ENCODE data around the gene POP7. TPM values are rescaled to one million over a fixed set of nuclear protein-coding genes. Genes with fewer than 3 reads are reported as not detected.
A peak's percentile ranks its signal among the peaks of the same experiment; 100 is the strongest.

The POP7 gene
- total and polyA plus RNA-seq, 2 of the 4 experiments (the other 2 are of a cell fraction): 14.9 to 38.0 TPM

GRCh38 chr7:100688326-100688860, 17.5 kb upstream of the POP7 start:
- TF ChIP-seq RFX5 (IDR thresholded peaks at IDR 0.05; ENCODE audit: low read depth, low read length): no peak
- no peak for TF ChIP-seq MAFK (IDR thresholded peaks at IDR 0.05; ENCODE audit: low read depth, low read length)
- TF ChIP-seq CTCF (conservative IDR thresholded peaks at IDR 0.05; ENCODE audit: low read depth, low read length): no peak
- peaks cover 54% of the 10 kb centered on the region for H3K36me3 ChIP-seq (ENCODE audit: control insufficient read depth, insufficient read depth, low read length)

More at GRCh38 chr7:100688326-100688860, 17.5 kb upstream of the POP7 start:
- no peak overlapping the region for H2BK15ac ChIP-seq (ENCODE audit: low read depth, low read length)
- no peak overlapping the region for H2AFZ ChIP-seq (replicated peaks; ENCODE audit: low read length, poor library complexity)
- H3K4me2 ChIP-seq (ENCODE audit: low read depth, low read length): no peak overlapping the region
- H3K4me3 ChIP-seq (ENCODE audit: insufficient read depth, low read depth, low read length): no peak overlapping the region
- dilution Hi-C loops (cut with HindIII; ENCODE audit: low sequenced_read_pairs, unreplicated experiment): no loop called here
- no peak overlapping the region for H2AK9ac ChIP-seq (replicated peaks; ENCODE audit: low read depth, low read length, poor library complexity)
- ChIA-PET CTCF (no interaction called here), POLR2A (ENCODE audit: unreplicated experiment) (no interaction called here)
- no peak overlapping the region for H3K4ac ChIP-seq (ENCODE audit: low read depth, low read length)
- no peak overlapping the region for H2BK120ac ChIP-seq (ENCODE audit: low read depth, low read length)
- no peak overlapping the region for H2BK5ac ChIP-seq (ENCODE audit: low read depth, low read length, poor library complexity, severe bottlenecking)
- H4K8ac ChIP-seq (ENCODE audit: low read depth in 2 of 2, low read length in 2 of 2): no peak overlapping the region
- no peak overlapping the region for H4K91ac ChIP-seq (ENCODE audit: insufficient read depth, low read depth, low read length)
- no peak overlapping the region for H3K56ac ChIP-seq (ENCODE audit: extremely low read depth, insufficient read depth, low read length)
- H3K4me1 ChIP-seq (ENCODE audit: control insufficient read depth, insufficient read depth, low read length): peaks cover 19% of the 10 kb centered on the region
- DNase-seq: no peak
- no peak overlapping the region for H3K9ac ChIP-seq (ENCODE audit: low read depth, low read length)
- no peak overlapping the region for H3K14ac ChIP-seq (replicated peaks; ENCODE audit: low read depth, low read length)
- intact Hi-C loops (cut with micrococcal nuclease): no loop called here
- no peak overlapping the region for H3K27ac ChIP-seq (ENCODE audit: insufficient read depth, low read length)
- no peak overlapping the region for H3K23ac ChIP-seq (ENCODE audit: low read depth, low read length)
- no CpG with 5 or more reads among the region's 16 CpGs for WGBS, 2 experiments (ENCODE audit: extremely low coverage in 2 of 2, insufficient read length in 1 of 2)
- in situ Hi-C loops (cut with MboI; ENCODE audit: low sequenced_read_pairs): no loop called here
- no peaks in the 10 kb centered on the region for H3K9me1 ChIP-seq (ENCODE audit: insufficient read depth, low read length)
- H3K79me1 ChIP-seq (ENCODE audit: low read depth in 1 of 2, low read length in 2 of 2): peaks cover 28 to 54% of the 10 kb centered on the region in 2 experiments
- H4K20me1 ChIP-seq (ENCODE audit: insufficient read depth, low read length): peaks cover 61% of the 10 kb centered on the region
- H2AK5ac ChIP-seq (ENCODE audit: low read depth, low read length): 0 out of 2 replicates have a peak overlapping the region, but pooled peaks have one; percentile 9
- BruUV-seq (replicated peaks): no TSS peak
- H4K5ac ChIP-seq (ENCODE audit: low read depth, low read length): no peak overlapping the region
- no peak for ATAC-seq (ENCODE audit: low read depth)
- H3K18ac ChIP-seq (ENCODE audit: low read depth, low read length): no peak overlapping the region
- no peaks in the 10 kb centered on the region for H3K9me3 ChIP-seq (ENCODE audit: control insufficient read depth, insufficient read depth, low read length)
- no peak overlapping the region for H2BK20ac ChIP-seq (ENCODE audit: low read depth, low read length)
- H3K27me3 ChIP-seq (ENCODE audit: control insufficient read depth, insufficient read depth, low read length): no peaks in the 10 kb centered on the region

All from IMR-90 (cell line).